Hepatocyte (in vitro differentiated cells): ENCODE measurements around the gene C2CD5.

Experiments used
- EZH2phosphoT487 ChIP-seq: fragments of 200-600 bp; sonication (generic); IDR thresholded peaks from one replicate; pipeline ENCODE4 v1.6.1; 2018; ENCODE audit warnings: antibody characterized with exemption, mild to moderate bottlenecking, low read depth, moderate library complexity; ENCODE audit not compliant: unreplicated experiment, severe bottlenecking
- TF ChIP-seq, protein P1 (sequence below): fragments of 200-600 bp; sonication (generic); IDR thresholded peaks from 2 replicates; pipeline ENCODE4 v1.5.1; 2016; ENCODE audit warnings: antibody characterized with exemption, mild to moderate bottlenecking; ENCODE audit not compliant: poor library complexity

DNA sequence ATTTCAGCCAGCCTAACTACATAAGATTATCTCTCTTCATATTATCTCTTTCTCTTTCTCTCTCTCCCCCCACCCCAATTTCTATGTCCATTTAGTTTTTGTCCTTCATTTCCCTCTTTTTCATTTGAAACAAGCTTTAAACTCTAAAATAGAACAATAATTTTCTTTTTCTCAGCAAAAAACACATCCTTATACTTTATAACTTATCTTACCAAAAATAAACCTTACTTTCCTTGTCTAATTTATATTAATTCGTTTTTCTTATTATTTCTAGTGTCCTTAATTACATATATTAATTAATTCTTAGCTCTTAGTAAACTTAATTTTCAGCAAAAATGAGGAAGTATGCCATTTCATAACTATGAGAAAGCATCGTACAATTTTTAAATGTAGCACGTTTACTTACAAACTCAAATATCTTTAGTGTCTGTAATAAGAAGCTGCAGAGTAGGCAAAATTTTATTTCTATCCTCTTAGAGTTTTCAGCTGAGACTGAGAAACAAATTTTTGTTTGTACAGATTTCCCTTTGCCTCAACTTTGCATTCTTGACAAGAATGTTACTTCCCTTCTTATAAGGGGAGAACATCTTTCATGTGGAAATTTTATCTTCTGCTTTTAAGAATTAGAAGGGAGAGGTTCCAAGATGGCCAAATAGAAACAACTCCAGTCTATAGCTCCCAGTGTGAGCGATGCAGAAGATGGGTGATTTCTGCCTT is 144.7 kb downstream of the C2CD5 start:
- TF ChIP-seq, protein P1, sequence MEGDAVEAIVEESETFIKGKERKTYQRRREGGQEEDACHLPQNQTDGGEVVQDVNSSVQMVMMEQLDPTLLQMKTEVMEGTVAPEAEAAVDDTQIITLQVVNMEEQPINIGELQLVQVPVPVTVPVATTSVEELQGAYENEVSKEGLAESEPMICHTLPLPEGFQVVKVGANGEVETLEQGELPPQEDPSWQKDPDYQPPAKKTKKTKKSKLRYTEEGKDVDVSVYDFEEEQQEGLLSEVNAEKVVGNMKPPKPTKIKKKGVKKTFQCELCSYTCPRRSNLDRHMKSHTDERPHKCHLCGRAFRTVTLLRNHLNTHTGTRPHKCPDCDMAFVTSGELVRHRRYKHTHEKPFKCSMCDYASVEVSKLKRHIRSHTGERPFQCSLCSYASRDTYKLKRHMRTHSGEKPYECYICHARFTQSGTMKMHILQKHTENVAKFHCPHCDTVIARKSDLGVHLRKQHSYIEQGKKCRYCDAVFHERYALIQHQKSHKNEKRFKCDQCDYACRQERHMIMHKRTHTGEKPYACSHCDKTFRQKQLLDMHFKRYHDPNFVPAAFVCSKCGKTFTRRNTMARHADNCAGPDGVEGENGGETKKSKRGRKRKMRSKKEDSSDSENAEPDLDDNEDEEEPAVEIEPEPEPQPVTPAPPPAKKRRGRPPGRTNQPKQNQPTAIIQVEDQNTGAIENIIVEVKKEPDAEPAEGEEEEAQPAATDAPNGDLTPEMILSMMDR: no peak
- TF ChIP-seq EZH2phosphoT487: no peak
